Activated B cell treated with CpG ODN at 0.5 μM for 24 hours (primary cell): ENCODE data around the gene DNAH3. TPM values are rescaled to one million over a fixed set of nuclear protein-coding genes. Genes with fewer than 3 reads are reported as not detected.
"Not testable (repeated sequence)": the region's sequence is repeated elsewhere in the genome, so short reads cannot be mapped to it uniquely, and the experiment has no call there.

Experiments
- ATAC-seq: fragments of 200-7000 bp; cut with Tn5 transposase; one replicate; pipeline ENCODE4 v1.10.0; 2021; ENCODE audit warnings: low read depth, mild to moderate bottlenecking, moderate library complexity
- CTCF ChIA-PET: fragments of 350-600 bp; sonication (Branson Sonifier 250); formaldehyde crosslinking; loops from one replicate; lab custom pipeline; 2021; ENCODE audit warnings: antibody characterized with exemption; lab: Charles Lee
- POLR2A ChIA-PET: fragments of 350-600 bp; sonication (Branson Sonifier 250); formaldehyde crosslinking; loops from one replicate; lab custom pipeline; 2021; ENCODE audit warnings: antibody characterized with exemption; lab: Charles Lee
- DNase-seq: peaks from one replicate; pipeline ENCODE4 v3.0.0; 2022
- H3K27ac Mint-ChIP-seq: one replicate; pipeline ENCODE4 v1.8.0; 2020; ENCODE audit warnings: mixed read lengths
- H3K27me3 Mint-ChIP-seq: one replicate; pipeline ENCODE4 v1.8.0; 2021; ENCODE audit warnings: mixed read lengths
- H3K36me3 Mint-ChIP-seq: one replicate; pipeline ENCODE4 v1.8.0; 2021; ENCODE audit warnings: low read depth, mixed read lengths
- H3K4me1 Mint-ChIP-seq: one replicate; pipeline ENCODE4 v1.8.0; 2021; ENCODE audit warnings: mixed read lengths
- H3K4me3 Mint-ChIP-seq: one replicate; pipeline ENCODE4 v1.8.0; 2020; ENCODE audit warnings: mild to moderate bottlenecking, mixed read lengths
- H3K9me3 Mint-ChIP-seq: one replicate; pipeline ENCODE4 v1.8.0; 2020; ENCODE audit warnings: mixed read lengths
- intact Hi-C: fragments of 100-400 bp; cut with micrococcal nuclease; formaldehyde crosslinking; loops from one replicate; pipeline ENCODE4 v1.15.1; 2024
- total RNA-seq: library from RNA; stranded (reverse); gene quantifications from 2 replicates; pipeline ENCODE4 v1.2.3, GENCODE V29; 2022
- TF ChIP-seq, protein P1 (sequence below): fragments of 200-600 bp; IDR thresholded peaks from one replicate; pipeline ENCODE4 v1.8.0; 2022; ENCODE audit warnings: antibody characterized with exemption, mild to moderate bottlenecking

Gene DNAH3, protein sequence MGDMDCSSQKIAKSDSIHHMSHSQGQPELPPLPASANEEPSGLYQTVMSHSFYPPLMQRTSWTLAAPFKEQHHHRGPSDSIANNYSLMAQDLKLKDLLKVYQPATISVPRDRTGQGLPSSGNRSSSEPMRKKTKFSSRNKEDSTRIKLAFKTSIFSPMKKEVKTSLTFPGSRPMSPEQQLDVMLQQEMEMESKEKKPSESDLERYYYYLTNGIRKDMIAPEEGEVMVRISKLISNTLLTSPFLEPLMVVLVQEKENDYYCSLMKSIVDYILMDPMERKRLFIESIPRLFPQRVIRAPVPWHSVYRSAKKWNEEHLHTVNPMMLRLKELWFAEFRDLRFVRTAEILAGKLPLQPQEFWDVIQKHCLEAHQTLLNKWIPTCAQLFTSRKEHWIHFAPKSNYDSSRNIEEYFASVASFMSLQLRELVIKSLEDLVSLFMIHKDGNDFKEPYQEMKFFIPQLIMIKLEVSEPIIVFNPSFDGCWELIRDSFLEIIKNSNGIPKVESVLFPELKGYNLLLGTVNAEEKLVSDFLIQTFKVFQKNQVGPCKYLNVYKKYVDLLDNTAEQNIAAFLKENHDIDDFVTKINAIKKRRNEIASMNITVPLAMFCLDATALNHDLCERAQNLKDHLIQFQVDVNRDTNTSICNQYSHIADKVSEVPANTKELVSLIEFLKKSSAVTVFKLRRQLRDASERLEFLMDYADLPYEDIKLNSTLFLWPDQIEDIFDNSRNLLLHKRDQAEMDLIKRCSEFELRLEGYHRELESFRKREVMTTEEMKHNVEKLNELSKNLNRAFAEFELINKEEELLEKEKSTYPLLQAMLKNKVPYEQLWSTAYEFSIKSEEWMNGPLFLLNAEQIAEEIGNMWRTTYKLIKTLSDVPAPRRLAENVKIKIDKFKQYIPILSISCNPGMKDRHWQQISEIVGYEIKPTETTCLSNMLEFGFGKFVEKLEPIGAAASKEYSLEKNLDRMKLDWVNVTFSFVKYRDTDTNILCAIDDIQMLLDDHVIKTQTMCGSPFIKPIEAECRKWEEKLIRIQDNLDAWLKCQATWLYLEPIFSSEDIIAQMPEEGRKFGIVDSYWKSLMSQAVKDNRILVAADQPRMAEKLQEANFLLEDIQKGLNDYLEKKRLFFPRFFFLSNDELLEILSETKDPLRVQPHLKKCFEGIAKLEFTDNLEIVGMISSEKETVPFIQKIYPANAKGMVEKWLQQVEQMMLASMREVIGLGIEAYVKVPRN (N-terminal part only)
- not detected in 2 replicates for total RNA-seq

DNA sequence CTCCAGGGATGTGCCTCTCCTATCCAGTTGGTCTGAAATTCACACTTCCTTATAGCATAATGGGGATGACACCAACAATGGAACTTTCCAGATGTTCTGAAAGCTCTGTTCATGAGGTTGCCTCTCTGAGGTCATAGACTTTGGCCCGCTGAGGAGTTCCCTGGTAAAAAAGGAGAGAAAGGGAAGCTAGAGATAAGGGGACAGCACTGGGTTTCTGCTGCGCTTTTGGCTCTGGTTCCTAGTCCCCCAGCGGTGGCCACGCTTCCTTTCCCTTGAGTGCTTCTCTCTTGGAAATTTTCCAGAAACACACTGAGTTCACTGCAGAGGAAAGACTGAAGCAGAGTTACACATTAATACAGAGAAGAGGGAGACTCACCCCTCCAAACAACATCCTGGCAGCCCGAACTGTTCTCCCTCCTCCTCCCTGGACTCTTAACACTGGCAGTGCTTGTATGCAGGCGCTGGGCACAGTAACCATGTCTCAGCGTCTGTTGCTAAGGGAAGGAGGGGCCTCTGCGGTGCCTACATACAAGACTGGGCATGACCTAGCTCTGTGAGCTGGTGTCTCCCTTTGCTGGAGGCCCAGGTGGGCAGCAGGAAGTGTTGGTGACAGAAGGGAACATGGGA is at the start of gene DNAH3:
DNAH3 (minus strand) TSS at position 472 of the 627 bp plus-strand sequence. CDS start 527 bp downstream, outside the sequence.
- no peak for ATAC-seq
- no peak for DNase-seq
- Mint-ChIP-seq H3K9me3 (no peaks in the 10 kb centered on the region), H3K27ac (no peak within 1 kb of the TSS), H3K4me3 (no peak within 1 kb of the TSS), H3K36me3 (no peaks in the 10 kb centered on the region), H3K27me3 (peaks cover 24% of the 10 kb centered on the region), H3K4me1 (no peaks in the 10 kb centered on the region)
- CTCF ChIA-PET, result no interaction called here
- intact Hi-C loops, result no loop called here
- POLR2A ChIA-PET, result interaction anchor here (0.7 kb wide), 1 partner anchor 1106 kb away, joined by 3 read pairs; no protein-coding TSS in a partner anchor
- TF ChIP-seq, protein P1, sequence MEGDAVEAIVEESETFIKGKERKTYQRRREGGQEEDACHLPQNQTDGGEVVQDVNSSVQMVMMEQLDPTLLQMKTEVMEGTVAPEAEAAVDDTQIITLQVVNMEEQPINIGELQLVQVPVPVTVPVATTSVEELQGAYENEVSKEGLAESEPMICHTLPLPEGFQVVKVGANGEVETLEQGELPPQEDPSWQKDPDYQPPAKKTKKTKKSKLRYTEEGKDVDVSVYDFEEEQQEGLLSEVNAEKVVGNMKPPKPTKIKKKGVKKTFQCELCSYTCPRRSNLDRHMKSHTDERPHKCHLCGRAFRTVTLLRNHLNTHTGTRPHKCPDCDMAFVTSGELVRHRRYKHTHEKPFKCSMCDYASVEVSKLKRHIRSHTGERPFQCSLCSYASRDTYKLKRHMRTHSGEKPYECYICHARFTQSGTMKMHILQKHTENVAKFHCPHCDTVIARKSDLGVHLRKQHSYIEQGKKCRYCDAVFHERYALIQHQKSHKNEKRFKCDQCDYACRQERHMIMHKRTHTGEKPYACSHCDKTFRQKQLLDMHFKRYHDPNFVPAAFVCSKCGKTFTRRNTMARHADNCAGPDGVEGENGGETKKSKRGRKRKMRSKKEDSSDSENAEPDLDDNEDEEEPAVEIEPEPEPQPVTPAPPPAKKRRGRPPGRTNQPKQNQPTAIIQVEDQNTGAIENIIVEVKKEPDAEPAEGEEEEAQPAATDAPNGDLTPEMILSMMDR, result no peak

DNA sequence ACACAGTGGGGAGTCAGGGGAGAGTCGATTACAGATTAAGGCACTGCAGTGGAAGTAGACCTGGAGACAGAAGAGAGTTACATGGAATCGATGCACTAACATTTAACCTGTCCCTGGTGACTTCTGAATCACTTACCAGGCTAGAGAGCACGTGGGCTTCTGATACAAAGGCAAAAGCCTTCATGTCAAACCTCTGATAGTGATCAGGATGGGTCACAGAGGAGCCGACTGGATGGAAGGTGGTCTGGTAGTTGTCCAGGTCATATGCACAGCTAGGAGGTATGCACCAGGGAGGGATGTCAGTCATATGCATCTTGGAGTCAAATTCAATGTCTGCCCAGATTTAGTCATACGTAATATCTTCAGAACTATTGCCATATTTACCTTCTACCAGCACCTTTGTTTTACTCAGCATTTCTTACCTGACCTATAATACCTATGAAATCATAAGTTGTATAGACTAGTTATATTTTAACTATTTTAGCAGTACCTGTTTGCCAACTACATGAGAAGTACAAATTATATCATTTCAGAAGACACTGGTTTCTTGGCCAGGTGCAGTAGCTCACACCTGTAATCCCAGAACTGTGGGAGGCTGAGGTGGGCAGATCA is 49.1 kb upstream of the DNAH3 start:
- Mint-ChIP-seq H3K4me3 (no peak overlapping the region), H3K4me1 (peaks cover 12% of the 10 kb centered on the region), H3K27me3 (peaks cover 30% of the 10 kb centered on the region), H3K9me3 (no peaks in the 10 kb centered on the region), H3K27ac (no peak overlapping the region), H3K36me3 (no peaks in the 10 kb centered on the region)
- ChIA-PET CTCF (no interaction called here), POLR2A (interaction anchor here (0.7 kb wide), 1 partner anchor 10 kb away, joined by 5 read pairs; no protein-coding TSS in a partner anchor)
- intact Hi-C loops, result no loop called here
- no peak for ATAC-seq
- TF ChIP-seq, protein P1, result no peak
- DNase-seq, result no peak

DNA sequence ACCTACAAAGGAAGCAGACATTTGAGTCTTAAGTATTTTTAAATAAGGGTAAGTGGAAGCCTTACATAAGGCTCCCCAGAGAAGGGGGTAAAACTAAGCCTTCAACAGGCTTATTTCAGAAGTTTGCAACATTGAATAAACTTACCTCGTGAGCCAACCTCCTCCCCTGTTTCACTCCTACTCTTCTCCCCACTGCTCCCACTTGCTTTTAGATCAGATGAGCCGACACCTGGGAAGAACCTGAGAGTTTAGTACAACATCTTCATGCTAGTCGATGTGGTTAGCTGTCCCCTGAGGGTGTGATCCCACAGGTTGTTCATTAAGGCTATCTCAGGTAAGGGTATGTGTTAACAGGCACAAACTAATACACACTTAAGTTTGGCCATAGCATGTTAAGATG is 47.0 kb upstream of the DNAH3 start:
- CTCF ChIA-PET, result no interaction called here
- intact Hi-C loops, result no loop called here
- peaks cover 16% of the 10 kb centered on the region for H3K4me1 Mint-ChIP-seq

DNA sequence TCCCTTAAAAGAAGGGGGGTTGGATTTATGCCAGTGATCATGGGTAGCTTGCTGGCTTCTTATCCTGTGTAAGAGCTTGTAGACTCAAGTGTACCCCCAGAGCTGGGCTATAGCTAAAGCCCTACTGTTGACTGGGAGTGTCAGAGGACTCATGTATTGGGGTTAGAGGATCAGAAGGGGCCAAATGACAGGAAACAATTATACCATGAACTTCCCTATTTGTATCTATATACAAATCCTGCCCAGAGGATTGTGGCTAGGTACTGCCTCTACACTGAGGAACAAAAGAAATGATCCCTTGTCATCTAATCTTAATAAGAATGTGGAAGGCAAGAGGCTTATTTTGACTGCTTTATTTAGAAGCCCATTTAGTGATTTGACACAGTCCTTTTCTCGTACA is 46.5 kb upstream of the DNAH3 start:
- POLR2A ChIA-PET, result no interaction called here
- Mint-ChIP-seq H3K4me3 (no peak overlapping the region), H3K9me3 (peaks cover under 1% of the 10 kb centered on the region), H3K27me3 (peaks cover 33% of the 10 kb centered on the region), H3K4me1 (peaks cover 16% of the 10 kb centered on the region), H3K36me3 (no peaks in the 10 kb centered on the region), H3K27ac (no peak overlapping the region)
- intact Hi-C loops, result no loop called here
- CTCF ChIA-PET, result no interaction called here
- no peak for DNase-seq
- TF ChIP-seq, protein P1, result no peak
- no peak for ATAC-seq

More for the DNA sequence above, 47.0 kb upstream of the DNAH3 start:
- no peak overlapping the region for H3K4me3 Mint-ChIP-seq
- no peak overlapping the region for H3K27ac Mint-ChIP-seq
- H3K9me3 Mint-ChIP-seq, result no peaks in the 10 kb centered on the region
- H3K36me3 Mint-ChIP-seq, result no peaks in the 10 kb centered on the region
- TF ChIP-seq, protein P1, result no peak
- DNase-seq (no peak), ATAC-seq (no peak)
- H3K27me3 Mint-ChIP-seq, result peaks cover 33% of the 10 kb centered on the region
- POLR2A ChIA-PET, result no interaction called here

DNA sequence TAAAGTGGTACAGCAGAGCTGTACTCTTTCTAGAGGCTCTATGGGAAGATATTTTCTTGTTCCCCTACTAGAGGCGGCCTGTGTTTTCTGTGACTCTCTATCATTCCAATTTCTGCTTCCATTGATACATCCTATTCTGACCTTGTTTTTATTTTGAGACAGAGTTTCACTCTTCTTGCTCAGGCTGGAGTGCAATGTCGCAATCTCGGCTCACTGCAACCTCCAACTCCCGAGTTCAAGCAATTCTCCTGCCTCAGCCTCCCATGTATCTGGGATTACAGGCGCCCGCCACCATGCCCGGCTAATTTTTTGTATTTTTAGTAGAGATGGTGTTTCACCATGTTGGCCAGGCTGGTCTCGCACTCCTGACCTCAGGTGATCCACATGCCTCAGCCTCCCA is 44.7 kb upstream of the DNAH3 start:
- POLR2A ChIA-PET, intact Hi-C loops, DNase-seq, H3K9me3 Mint-ChIP-seq, CTCF ChIA-PET, ATAC-seq, H3K27ac Mint-ChIP-seq, H3K36me3 Mint-ChIP-seq, H3K4me3 Mint-ChIP-seq: not testable (repeated sequence)
- peaks cover 23% of the 10 kb centered on the region for H3K27me3 Mint-ChIP-seq
- H3K4me1 Mint-ChIP-seq, result peaks cover 16% of the 10 kb centered on the region
